Esophagus muscularis mucosa (tissue), 4 donors: ENCODE measurements around the gene PGF. TPM values are rescaled to one million over a fixed set of nuclear protein-coding genes. Genes with fewer than 3 reads are reported as not detected.
A peak's percentile ranks its signal among the peaks of the same experiment; 100 is the strongest.

Experiments
- DNase-seq: peaks from one replicate; pipeline ENCODE4 v3.0.0-alpha.2; 2017; ENCODE audit errors: extremely low spot score
- H3K27ac ChIP-seq, 4 donors: fragments of 200-600 bp; sonication (generic); replicated peaks in 1 of 4; 1 replicate in 3 of 4; 2 replicates in 1 of 4; pipeline ENCODE4 v1.5.1; 2016 to 2019; ENCODE audit warnings: mild to moderate bottlenecking in 1 of 4
- H3K27me3 ChIP-seq, 4 donors: fragments of 200-600 bp; sonication (generic); one replicate each; pipeline versions ENCODE4 v1.5.1 to v1.6.0; 2016 to 2019
- H3K36me3 ChIP-seq, 4 donors: fragments of 200-600 bp; sonication (generic); one replicate each; pipeline ENCODE4 v1.5.1; 2016 to 2019
- H3K4me1 ChIP-seq, 4 donors: fragments of 200-600 bp; sonication (generic); one replicate each; pipeline ENCODE4 v1.5.1; 2016 to 2019
- H3K4me3 ChIP-seq, 4 donors: fragments of 200-600 bp; sonication (generic); 1 replicate in 2 of 4; 2 replicates in 2 of 4; pipeline ENCODE4 v1.5.1; 2016 to 2019; ENCODE audit warnings: mild to moderate bottlenecking in 4 of 4, moderate library complexity in 1 of 4
- H3K9me3 ChIP-seq, 4 donors: fragments of 200-600 bp; sonication (generic); 1 replicate in 3 of 4; 2 replicates in 1 of 4; pipeline ENCODE4 v1.5.1; 2016 to 2019
- EP300 ChIP-seq: sonication (generic); formaldehyde crosslinking; IDR thresholded peaks from one replicate; pipeline ENCODE4 v1.6.1; 2017; ENCODE audit warnings: antibody characterized with exemption
- POLR2A ChIP-seq: fragments of 450-650 bp; IDR thresholded peaks from one replicate; pipeline ENCODE4 v1.6.1; 2017; ENCODE audit warnings: antibody characterized with exemption, moderate library complexity, mild to moderate bottlenecking, low read depth
- POLR2AphosphoS5 ChIP-seq, 2 donors: sonication (generic); formaldehyde crosslinking; IDR thresholded peaks; one replicate each; pipeline ENCODE4 v1.6.1; 2017; ENCODE audit warnings: antibody characterized with exemption in 2 of 2
- WGBS: methylation state at CpG from one replicate; pipeline ENCODE4 v1.1.5; 2018; 5-methylcytosine and 5-hydroxymethylcytosine counted together
- intact Hi-C: fragments of 100-400 bp; cut with DNase I; formaldehyde crosslinking; loops from one replicate; pipeline ENCODE4 v1.15.1; 2023
- total RNA-seq, 4 donors: library from RNA; depleted of rRNA; stranded (reverse); fragments of >200 nt; gene quantifications; one replicate each; pipeline versions ENCODE4 v1.1.0 to v1.2.1, GENCODE V29; 2016
- TF ChIP-seq, protein P1 (sequence below), 3 experiments: fragments of 200-600 bp in 2 of 3; fragments of 450-650 bp in 1 of 3; sonication (generic) in 2 of 3; IDR thresholded peaks; one replicate each; pipeline ENCODE4 v1.5.1; 2017 to 2019; ENCODE audit warnings: antibody characterized with exemption in 3 of 3, mild to moderate bottlenecking in 2 of 3, moderate library complexity in 1 of 3

Gene PGF
- total RNA-seq, 4 donors from 2014 or later: 16.7 to 69.6 (median 18.4) TPM

DNA sequence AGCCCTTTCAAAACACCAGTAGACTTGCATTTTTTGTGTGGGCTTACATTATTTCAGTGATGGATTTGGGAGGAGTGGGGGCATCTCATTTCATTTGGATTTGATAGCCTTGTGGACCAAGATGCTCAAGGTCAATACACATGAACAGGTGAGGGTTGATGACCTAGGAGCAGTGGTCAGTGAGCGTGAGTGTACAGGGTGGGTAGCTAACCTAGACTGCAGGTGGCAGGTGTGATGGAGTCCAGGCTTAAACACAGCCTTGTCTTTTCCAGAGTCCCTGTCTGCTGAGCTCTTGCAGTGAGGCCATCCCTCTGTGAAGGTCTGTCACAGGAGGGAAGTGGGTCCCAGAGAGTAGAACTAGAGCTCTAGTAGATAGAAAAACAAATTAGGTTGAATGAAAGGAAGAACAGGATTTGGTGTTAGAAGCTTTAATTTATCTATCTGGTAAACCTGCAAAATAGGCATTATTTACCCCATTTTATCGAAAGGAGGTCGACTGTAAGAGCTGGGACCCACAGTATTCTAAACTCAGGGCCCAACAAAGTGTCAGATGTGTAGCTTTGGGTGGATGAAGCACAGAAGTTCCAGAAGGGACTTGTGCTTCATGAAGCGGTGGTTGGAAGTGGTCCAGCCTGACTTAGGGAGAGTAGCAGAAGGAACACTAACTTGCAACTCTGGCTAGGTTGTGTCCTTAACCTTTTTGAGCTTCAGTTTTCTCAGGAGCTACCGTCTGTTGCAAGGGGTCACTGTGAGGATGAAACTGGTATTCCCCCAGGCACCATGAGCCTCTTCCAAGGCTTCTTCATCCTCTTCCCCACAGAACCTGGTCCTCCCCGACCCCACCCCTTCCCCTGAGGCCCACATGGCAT, 50.5 kb downstream of the PGF start:
- Histone ChIP-seq H3K9me3 (no peaks in the 10 kb centered on the region), H3K27ac (peak overlapping the region in 2 of 4 donors; percentile 42 to 64), H3K27me3 (no peaks in the 10 kb centered on the region), H3K4me1 (peaks cover 30 to 35% (median 32%) of the 10 kb centered on the region in 4 donors), H3K36me3 (peaks cover 37 to 66% (median 47%) of the 10 kb centered on the region in 4 donors), H3K4me3 (no peak overlapping the region)
- 81% methylated on average over 6 of the region's 6 CpGs for WGBS
- intact Hi-C loops: loop anchor here (2.0 kb wide), 1 partner anchor 44 kb away; no protein-coding TSS in a partner anchor
- DNase-seq: no peak
- TF ChIP-seq, protein P1, sequence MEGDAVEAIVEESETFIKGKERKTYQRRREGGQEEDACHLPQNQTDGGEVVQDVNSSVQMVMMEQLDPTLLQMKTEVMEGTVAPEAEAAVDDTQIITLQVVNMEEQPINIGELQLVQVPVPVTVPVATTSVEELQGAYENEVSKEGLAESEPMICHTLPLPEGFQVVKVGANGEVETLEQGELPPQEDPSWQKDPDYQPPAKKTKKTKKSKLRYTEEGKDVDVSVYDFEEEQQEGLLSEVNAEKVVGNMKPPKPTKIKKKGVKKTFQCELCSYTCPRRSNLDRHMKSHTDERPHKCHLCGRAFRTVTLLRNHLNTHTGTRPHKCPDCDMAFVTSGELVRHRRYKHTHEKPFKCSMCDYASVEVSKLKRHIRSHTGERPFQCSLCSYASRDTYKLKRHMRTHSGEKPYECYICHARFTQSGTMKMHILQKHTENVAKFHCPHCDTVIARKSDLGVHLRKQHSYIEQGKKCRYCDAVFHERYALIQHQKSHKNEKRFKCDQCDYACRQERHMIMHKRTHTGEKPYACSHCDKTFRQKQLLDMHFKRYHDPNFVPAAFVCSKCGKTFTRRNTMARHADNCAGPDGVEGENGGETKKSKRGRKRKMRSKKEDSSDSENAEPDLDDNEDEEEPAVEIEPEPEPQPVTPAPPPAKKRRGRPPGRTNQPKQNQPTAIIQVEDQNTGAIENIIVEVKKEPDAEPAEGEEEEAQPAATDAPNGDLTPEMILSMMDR (IDR thresholded peaks at IDR 0.05): no peak
- no peak for TF ChIP-seq POLR2AphosphoS5 (IDR thresholded peaks at IDR 0.05)
- no peak for TF ChIP-seq POLR2A
- TF ChIP-seq EP300: no peak

- DNase-seq: no peak
- intact Hi-C loops: no loop called here
- peak in 1 of 2 donors; percentile 13 for TF ChIP-seq POLR2AphosphoS5 (IDR thresholded peaks at IDR 0.05)
- TF ChIP-seq, protein P1 (IDR thresholded peaks at IDR 0.05): no peak
- TF ChIP-seq POLR2A: no peak
- TF ChIP-seq EP300: no peak
- Histone ChIP-seq H3K4me1 (peaks cover 25 to 32% (median 30%) of the 10 kb centered on the region in 4 donors), H3K27ac (peak overlapping the region in 1 of 4 donors; percentile 3), H3K4me3 (no peak overlapping the region), H3K27me3 (no peaks in the 10 kb centered on the region), H3K9me3 (no peaks in the 10 kb centered on the region), H3K36me3 (peaks cover 54 to 83% (median 65%) of the 10 kb centered on the region in 4 donors)
- 70% methylated on average over 10 of the region's 10 CpGs for WGBS
Measured at GRCh38 chr14:74902941-74903705, 52.3 kb downstream of the PGF start.

DNA sequence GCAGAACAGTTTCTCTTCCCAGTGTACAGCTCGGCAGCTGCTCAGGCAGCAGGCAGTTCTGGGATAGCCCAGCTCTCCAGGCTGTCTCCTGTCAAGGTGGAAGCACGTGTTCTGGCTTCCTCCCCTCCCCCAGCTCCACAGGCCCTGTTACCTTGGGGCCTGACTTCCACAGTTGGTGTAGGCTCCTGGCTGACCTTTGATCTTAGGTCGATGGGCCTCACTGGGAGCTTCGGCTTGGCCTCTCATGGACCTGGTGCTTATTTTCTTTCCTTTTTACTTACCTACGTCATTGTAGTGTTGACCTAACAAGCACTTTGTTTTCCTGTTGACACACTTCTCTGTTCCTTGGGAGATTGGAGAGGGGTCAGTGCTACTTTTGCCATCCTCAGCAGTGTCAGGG, 56.7 kb downstream of the PGF start:
- 80% methylated on average over 5 of the region's 5 CpGs for WGBS

GRCh38 chr14:74898083-74898482, 57.3 kb downstream of the PGF start:
- Histone ChIP-seq H3K27me3 (no peaks in the 10 kb centered on the region), H3K4me1 (peaks cover 0 to 6% (median 0%) of the 10 kb centered on the region in 4 donors), H3K9me3 (no peaks in the 10 kb centered on the region), H3K4me3 (no peak overlapping the region), H3K36me3 (peaks cover 99 to 100% (median 100%) of the 10 kb centered on the region in 4 donors), H3K27ac (no peak overlapping the region)
- intact Hi-C loops: no loop called here
- TF ChIP-seq POLR2AphosphoS5 (IDR thresholded peaks at IDR 0.05): no peak
- no peak for TF ChIP-seq EP300
- TF ChIP-seq, protein P1 (IDR thresholded peaks at IDR 0.05): no peak
- no peak for TF ChIP-seq POLR2A
- 90% methylated on average over 2 of the region's 2 CpGs for WGBS
- no peak for DNase-seq

More for the DNA sequence above, 56.7 kb downstream of the PGF start:
- H3K27ac ChIP-seq: no peak overlapping the region
- intact Hi-C loops: no loop called here
- H3K27me3 ChIP-seq: no peaks in the 10 kb centered on the region
- H3K36me3 ChIP-seq: peaks cover 94 to 100% (median 100%) of the 10 kb centered on the region in 4 donors
- H3K9me3 ChIP-seq: no peaks in the 10 kb centered on the region
- no peak for DNase-seq
- peaks cover 0 to 6% (median 0%) of the 10 kb centered on the region in 4 donors for H3K4me1 ChIP-seq
- TF ChIP-seq POLR2AphosphoS5 (IDR thresholded peaks at IDR 0.05): no peak
- TF ChIP-seq, protein P1 (IDR thresholded peaks at IDR 0.05): no peak
- TF ChIP-seq POLR2A: no peak
- no peak for TF ChIP-seq EP300
- no peak overlapping the region for H3K4me3 ChIP-seq
